HepG2 (cell line): ENCODE measurements around the gene THOP1. TPM values are rescaled to one million over a fixed set of nuclear protein-coding genes. Genes with fewer than 3 reads are reported as not detected.

Experiments
- ARNT2 ChIP-seq: sonication (generic); formaldehyde crosslinking; IDR thresholded peaks from 2 replicates; pipeline ENCODE4 v1.8.0; 2022; ENCODE audit warnings: mild to moderate bottlenecking, low read depth, missing genetic modification reagents, moderate library complexity
- HDAC2 ChIP-seq: sonication (generic); formaldehyde crosslinking; IDR thresholded peaks from 2 replicates; pipeline ENCODE4 v1.4.0; 2020; ENCODE audit warnings: missing genetic modification reagents
- HNRNPLL ChIP-seq: fragments of 200-400 bp; formaldehyde crosslinking; IDR thresholded peaks from 2 replicates; pipeline ENCODE4 v1.6.1; 2017; ENCODE audit warnings: mild to moderate bottlenecking, low read depth, low read length; ENCODE audit not compliant: poor library complexity, severe bottlenecking
- KDM6A ChIP-seq: IDR thresholded peaks from 2 replicates; pipeline ENCODE4 v1.6.1; 2016; ENCODE audit warnings: low read depth
- KMT2B ChIP-seq: IDR thresholded peaks from 2 replicates; pipeline ENCODE4 v1.6.1; 2016; ENCODE audit warnings: missing genetic modification reagents, missing compliant biosample characterization
- MIXL1 ChIP-seq: IDR thresholded peaks from 2 replicates; pipeline ENCODE4 v1.6.1; 2016
- RFX3 ChIP-seq: IDR thresholded peaks from 2 replicates; pipeline ENCODE4 v1.6.1; 2016; ENCODE audit warnings: missing biosample characterization, missing genetic modification reagents
- SALL1 ChIP-seq: sonication (generic); formaldehyde crosslinking; IDR thresholded peaks from 2 replicates; pipeline ENCODE4 v1.8.0; 2022; ENCODE audit warnings: mild to moderate bottlenecking, missing genetic modification reagents
- SALL2 ChIP-seq: sonication (generic); formaldehyde crosslinking; IDR thresholded peaks from 2 replicates; pipeline ENCODE4 v1.8.1; 2023; ENCODE audit warnings: mild to moderate bottlenecking, missing genetic modification reagents, inconsistent platforms
- TBP ChIP-seq: sonication (generic); formaldehyde crosslinking; IDR thresholded peaks from 2 replicates; pipeline ENCODE4 v1.5.0; 2020; ENCODE audit warnings: missing genetic modification reagents
- THAP9 ChIP-seq: sonication (generic); formaldehyde crosslinking; IDR thresholded peaks from 2 replicates; pipeline ENCODE4; 2020; ENCODE audit warnings: missing genetic modification reagents, mild to moderate bottlenecking, borderline replicate concordance
- ZBTB42 ChIP-seq: sonication (generic); formaldehyde crosslinking; IDR thresholded peaks from 2 replicates; pipeline ENCODE4 v1.5.0; 2020; ENCODE audit warnings: mild to moderate bottlenecking, missing genetic modification reagents
- ZFP41 ChIP-seq: sonication (generic); formaldehyde crosslinking; IDR thresholded peaks from 2 replicates; pipeline ENCODE4 v1.4.0; 2020; ENCODE audit warnings: mild to moderate bottlenecking, missing genetic modification reagents, borderline replicate concordance
- ZNF121 ChIP-seq: sonication (generic); formaldehyde crosslinking; IDR thresholded peaks from 2 replicates; pipeline ENCODE4 v1.5.0; 2020; ENCODE audit warnings: mild to moderate bottlenecking, missing genetic modification reagents
- ZNF282 ChIP-seq: fragments of 450-650 bp; IDR thresholded peaks from 2 replicates; pipeline ENCODE4 v1.6.1; 2018; ENCODE audit not compliant: partially characterized antibody
- ZNF317 ChIP-seq: sonication (generic); formaldehyde crosslinking; IDR thresholded peaks from 2 replicates; pipeline ENCODE4 v1.5.0; 2020; ENCODE audit warnings: mild to moderate bottlenecking, missing genetic modification reagents
- ZNF460 ChIP-seq: sonication (generic); formaldehyde crosslinking; IDR thresholded peaks from 2 replicates; pipeline ENCODE4 v1.5.1; 2020; ENCODE audit warnings: missing genetic modification reagents, mild to moderate bottlenecking, borderline replicate concordance
- polyA plus RNA-seq, 8 experiments: library from polyadenylated mRNA; depleted of rRNA in 3 of 8; stranded (reverse) in 7 of 8; unstranded in 1 of 8; fragments of >200 nt; fragmentation: Illumina TruSeq in 4 of 8; extraction: Trizol in 4 of 8; gene quantifications; 2 replicates each; pipeline versions ENCODE4 v1.2.1 to v1.2.3, GENCODE V29; 2011 to 2016; ENCODE audit warnings: low read depth in 4 of 8, missing spikeins in 1 of 8, mixed read lengths in 1 of 8; ENCODE audit not compliant: insufficient read depth in 1 of 8
- total RNA-seq, 5 experiments: library from RNA; depleted of rRNA; stranded (reverse); fragments of >200 nt; fragmentation: Illumina TruSeq; extraction: Trizol; gene quantifications; 2 replicates each; pipeline ENCODE4 v1.2.3, GENCODE V29; 2016; ENCODE audit warnings: low read depth in 1 of 5
- TF ChIP-seq, protein P1 (sequence below): sonication (generic); formaldehyde crosslinking; IDR thresholded peaks from 2 replicates; pipeline ENCODE4 v1.5.0; 2020; ENCODE audit warnings: mild to moderate bottlenecking, missing genetic modification reagents
- TF ChIP-seq, protein P2 (sequence below): sonication (generic); formaldehyde crosslinking; IDR thresholded peaks from 2 replicates; pipeline ENCODE4 v1.4.0; 2020; ENCODE audit warnings: missing genetic modification reagents, mild to moderate bottlenecking, borderline replicate concordance
- TF ChIP-seq, protein P3 (sequence below): sonication (generic); IDR thresholded peaks from 2 replicates; pipeline ENCODE4 v1.6.1; 2016; ENCODE audit warnings: low read depth, borderline replicate concordance

THOP1 gene
- total and polyA plus RNA-seq, 2 of the 13 experiments (the other 11 are each of a cell fraction or from before 2014, with no cell fraction given) = 74.4 to 116 TPM

GRCh38 chr19:2840794-2841791, 55.8 kb downstream of the THOP1 start, which contains the start of gene ZNF555 (continued):
- TF ChIP-seq ZNF282 (no peak), SALL2 (CRISPR knock-in tag) (peak; percentile 96), KMT2B (peak; percentile 57; the same call in 1 of the 2 replicates), TBP (no peak), ZFP41 (CRISPR knock-in tag) (no peak), RFX3 (CRISPR knock-in tag) (no peak), HNRNPLL (peak; percentile 63), ZNF460 (no peak), ZNF121 (CRISPR knock-in tag) (no peak), ZNF317 (CRISPR knock-in tag) (peak; percentile 87; the same call in 1 of the 2 replicates), MIXL1 (CRISPR knock-in tag) (no peak), HDAC2 (peak; percentile 95), ZBTB42 (CRISPR knock-in tag) (no peak), KDM6A (CRISPR knock-in tag) (no peak), THAP9 (CRISPR knock-in tag) (peak; percentile 87), ARNT2 (CRISPR knock-in tag) (peak; percentile 58; the same call in 1 of the 2 replicates), SALL1 (CRISPR knock-in tag) (peak; percentile 98)
- TF ChIP-seq, protein P1, sequence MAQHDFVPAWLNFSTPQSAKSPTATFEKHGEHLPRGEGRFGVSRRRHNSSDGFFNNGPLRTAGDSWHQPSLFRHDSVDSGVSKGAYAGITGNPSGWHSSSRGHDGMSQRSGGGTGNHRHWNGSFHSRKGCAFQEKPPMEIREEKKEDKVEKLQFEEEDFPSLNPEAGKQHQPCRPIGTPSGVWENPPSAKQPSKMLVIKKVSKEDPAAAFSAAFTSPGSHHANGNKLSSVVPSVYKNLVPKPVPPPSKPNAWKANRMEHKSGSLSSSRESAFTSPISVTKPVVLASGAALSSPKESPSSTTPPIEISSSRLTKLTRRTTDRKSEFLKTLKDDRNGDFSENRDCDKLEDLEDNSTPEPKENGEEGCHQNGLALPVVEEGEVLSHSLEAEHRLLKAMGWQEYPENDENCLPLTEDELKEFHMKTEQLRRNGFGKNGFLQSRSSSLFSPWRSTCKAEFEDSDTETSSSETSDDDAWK = no peak
- TF ChIP-seq, protein P2, sequence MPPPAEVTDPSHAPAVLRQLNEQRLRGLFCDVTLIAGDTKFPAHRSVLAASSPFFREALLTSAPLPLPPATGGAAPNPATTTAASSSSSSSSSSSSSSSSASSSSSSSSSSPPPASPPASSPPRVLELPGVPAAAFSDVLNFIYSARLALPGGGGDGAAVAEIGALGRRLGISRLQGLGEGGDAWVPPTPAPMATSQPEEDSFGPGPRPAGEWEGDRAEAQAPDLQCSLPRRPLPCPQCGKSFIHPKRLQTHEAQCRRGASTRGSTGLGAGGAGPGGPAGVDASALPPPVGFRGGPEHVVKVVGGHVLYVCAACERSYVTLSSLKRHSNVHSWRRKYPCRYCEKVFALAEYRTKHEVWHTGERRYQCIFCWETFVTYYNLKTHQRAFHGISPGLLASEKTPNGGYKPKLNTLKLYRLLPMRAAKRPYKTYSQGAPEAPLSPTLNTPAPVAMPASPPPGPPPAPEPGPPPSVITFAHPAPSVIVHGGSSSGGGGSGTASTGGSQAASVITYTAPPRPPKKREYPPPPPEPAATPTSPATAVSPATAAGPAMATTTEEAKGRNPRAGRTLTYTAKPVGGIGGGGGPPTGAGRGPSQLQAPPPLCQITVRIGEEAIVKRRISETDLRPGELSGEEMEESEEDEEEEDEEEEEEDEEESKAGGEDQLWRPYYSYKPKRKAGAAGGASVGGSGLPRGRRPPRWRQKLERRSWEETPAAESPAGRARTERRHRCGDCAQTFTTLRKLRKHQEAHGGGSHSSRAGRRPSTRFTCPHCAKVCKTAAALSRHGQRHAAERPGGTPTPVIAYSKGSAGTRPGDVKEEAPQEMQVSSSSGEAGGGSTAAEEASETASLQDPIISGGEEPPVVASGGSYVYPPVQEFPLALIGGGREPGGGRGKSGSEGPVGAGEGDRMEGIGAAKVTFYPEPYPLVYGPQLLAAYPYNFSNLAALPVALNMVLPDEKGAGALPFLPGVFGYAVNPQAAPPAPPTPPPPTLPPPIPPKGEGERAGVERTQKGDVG (CRISPR knock-in tag) = peak; percentile 80
- TF ChIP-seq, protein P3, sequence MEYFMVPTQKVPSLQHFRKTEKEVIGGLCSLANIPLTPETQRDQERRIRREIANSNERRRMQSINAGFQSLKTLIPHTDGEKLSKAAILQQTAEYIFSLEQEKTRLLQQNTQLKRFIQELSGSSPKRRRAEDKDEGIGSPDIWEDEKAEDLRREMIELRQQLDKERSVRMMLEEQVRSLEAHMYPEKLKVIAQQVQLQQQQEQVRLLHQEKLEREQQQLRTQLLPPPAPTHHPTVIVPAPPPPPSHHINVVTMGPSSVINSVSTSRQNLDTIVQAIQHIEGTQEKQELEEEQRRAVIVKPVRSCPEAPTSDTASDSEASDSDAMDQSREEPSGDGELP = no peak; the same call in 1 of the 2 replicates
